ENCODE results near the gene ATP8A2.

ATP8A2 gene

GRCh38 chr13:25738342-25739196 lies 366.8 kb downstream of the ATP8A2 start:
- DNase-seq = no peak

DNA sequence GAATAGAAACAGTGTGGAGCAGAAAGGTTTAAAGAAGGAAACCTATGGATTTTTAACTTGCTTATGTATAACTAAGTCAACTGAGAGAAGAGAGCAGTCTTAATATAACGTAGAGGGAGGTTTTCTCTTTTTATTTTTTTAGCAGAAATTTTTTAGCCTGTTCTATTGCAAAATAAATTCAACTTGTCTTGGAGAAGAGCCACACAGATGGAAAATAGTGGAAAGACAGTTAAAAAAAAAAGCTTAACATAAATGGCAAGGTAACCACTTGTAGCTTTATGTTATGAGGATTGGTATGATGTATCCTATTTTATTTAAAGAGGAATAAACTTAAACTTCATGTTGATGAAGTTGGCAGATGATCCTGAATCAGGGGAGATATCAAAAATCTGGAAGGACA lies 367.6 kb downstream of the ATP8A2 start:
- DNase-seq = no peak

DNA sequence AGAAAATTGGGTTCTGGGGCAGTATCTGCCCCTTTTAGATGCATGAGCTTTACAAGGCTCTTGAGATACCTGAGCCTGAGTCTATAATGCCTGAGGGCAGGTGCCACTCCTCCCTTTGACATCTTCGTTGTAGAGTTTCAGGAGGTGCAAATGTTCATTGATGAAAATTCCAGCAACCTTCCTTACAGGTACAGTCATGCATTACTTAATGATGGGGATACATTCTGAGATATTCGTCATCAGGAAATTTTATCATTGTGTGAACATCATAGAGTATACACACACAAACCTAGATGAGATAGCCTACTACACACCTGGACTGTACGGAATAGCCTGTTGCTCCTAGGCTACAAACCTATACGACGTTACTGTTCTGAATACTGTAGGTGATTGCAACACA lies 370.0 kb downstream of the ATP8A2 start:
- no peak for DNase-seq

GRCh38 chr13:25742220-25742619 lies 370.4 kb downstream of the ATP8A2 start:
- no peak for DNase-seq

DNA sequence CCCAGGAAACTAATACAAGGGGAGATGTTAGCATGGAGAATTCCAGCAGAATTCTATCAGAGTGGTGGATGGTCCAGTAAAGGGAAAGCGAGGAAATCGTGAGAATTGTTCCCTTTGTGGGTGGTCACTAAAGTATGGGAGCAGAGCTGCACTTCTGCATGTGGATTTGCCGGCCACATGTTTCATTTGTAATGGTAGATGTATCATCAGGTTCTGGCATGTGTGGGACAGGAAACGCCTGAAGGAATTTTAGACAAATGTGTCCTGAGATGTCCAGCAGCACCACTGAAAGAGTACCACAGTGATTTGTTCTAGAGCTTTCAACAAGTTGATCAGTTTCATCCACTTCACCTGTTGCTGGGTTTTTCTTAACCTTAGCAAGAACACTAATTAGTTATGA lies 371.6 kb downstream of the ATP8A2 start:
- no peak for DNase-seq

- no peak for DNase-seq
These were observed 372.4 kb downstream of the ATP8A2 start for GRCh38 chr13:25744178-25744577.

GRCh38 chr13:25746131-25746530 lies 374.4 kb downstream of the ATP8A2 start:
- no peak for DNase-seq

DNA sequence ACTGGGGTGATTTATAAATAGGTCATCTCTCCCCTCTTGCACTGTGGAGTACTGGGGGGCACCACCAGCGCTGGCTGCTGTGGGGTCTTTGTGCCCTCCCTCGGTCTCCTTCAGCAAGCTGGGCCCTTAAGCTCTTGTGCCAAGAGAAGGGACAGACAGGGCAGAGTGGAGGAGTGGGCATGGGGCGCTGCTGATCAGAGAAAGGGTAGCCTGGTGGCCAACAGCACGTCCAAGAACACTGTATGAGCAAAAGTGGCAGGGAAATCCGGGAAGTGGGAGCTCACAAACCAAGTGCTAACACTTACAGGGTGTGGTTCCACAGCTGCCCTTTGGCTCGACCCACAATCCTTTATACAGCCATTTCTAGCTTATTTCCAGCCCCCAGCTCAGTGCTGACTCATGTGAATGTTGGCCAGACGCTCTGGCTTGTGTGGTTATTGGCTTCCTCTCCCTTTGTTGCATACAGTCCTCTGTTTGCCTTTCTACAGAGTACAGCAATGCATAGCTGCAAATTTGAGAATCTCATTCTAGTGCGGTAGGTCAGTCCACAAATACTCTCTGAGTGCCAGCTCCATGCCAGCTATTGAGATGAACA lies 381.3 kb downstream of the ATP8A2 start:
- DNase-seq = no peak

DNA sequence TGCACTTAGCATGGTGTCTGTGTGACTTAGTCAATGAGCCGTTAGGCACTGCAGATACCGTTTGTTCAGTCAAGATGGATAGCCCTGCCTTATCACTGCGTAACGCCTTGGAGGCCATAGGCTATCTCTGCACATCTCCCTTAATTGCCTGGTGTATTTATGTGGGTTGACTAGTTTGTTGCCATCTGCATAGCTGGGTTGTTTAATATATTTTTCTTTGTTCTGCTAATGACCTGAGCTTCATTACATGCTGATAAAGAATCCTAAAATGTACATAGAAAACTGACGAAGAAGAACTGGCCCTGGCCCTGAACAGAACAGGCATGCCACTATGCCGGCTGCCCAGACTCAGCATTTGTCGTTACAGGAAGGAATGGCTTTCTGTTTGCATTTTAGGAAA lies 382.2 kb downstream of the ATP8A2 start:
- no peak for DNase-seq

- no peak for DNase-seq
These were observed 384.5 kb downstream of the ATP8A2 start for GRCh38 chr13:25756251-25756650.

DNA sequence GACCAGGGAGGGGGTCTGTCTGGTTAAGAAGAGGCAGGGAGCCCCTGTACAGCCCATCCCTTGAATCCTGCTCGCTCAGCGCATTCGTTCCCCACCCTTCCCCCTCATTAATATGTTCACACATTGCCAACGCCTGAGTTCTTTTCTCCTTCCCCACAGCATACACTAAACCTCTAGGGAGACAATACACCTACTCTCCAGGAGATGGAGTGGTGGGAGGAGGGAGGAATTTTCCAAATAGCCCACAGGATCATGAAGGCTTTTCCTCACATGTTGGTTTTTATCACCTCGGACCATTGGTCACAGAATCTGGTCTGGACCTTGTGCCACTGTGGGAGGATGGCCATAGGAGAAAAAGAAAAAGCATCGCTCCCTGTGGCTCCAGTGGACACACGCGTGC lies 385.1 kb downstream of the ATP8A2 start:
- DNase-seq = no peak

DNA sequence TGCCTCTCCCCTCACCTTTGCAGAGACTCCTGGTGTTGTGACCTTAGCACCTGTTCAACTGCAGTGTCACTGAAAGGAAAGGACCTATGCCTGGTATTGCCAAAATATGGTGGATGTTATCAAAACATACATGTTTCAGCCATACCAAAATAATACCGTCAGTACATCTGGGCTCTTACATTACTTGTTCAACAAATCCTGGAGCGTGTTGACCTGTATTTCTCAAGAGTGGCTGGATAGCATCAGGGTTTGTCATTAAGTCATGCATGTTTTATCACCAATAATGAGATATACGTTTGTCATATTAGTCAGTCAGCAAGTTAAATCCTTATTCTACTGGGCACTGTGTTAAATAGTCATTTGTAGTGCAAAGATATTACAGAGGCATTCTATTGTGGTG lies 389.3 kb downstream of the ATP8A2 start:
- no peak for DNase-seq

DNA sequence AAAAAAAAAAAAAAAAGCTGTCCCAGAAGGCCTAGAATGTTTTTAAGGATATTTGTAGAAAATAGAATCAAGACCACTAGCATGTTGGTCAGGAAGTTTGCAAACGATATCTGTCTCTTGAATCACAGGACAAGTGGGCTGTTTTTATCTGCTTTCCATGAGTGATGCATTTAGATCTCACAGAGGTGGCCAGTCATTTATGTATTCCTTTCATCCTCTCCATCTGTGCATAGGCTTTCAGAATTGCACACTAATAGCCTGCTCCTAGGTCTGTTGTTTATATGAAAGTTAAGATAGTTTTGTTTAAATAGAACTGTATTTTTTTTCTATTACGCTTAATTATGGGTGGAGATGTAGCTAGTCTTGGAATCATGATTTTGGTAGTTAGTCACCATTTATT lies 390.5 kb downstream of the ATP8A2 start:
- no peak for DNase-seq

GRCh38 chr13:25762795-25763377 lies 391.1 kb downstream of the ATP8A2 start:
- no peak for DNase-seq

DNA sequence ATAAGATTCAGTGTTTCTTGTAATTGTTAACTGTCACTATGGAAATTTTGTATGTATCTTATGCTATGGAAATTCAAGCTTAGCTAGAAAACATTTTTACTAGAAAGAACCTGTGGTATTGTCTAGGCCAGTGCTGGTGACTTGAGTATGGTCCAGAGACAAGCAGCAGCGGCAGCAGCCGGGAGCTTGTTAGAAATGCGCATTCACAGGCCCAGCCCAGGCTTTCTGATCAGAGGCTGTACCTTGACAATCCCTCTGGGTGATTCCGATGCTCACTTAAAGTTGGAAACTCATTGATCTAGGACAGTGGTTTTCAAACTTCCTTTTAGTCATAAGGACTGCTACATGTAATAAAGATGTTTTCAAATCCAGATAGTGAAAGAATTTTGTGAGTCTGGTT lies 392.6 kb downstream of the ATP8A2 start:
- no peak for DNase-seq

- no peak for DNase-seq
These were observed 393.5 kb downstream of the ATP8A2 start for GRCh38 chr13:25765266-25765665.

DNA sequence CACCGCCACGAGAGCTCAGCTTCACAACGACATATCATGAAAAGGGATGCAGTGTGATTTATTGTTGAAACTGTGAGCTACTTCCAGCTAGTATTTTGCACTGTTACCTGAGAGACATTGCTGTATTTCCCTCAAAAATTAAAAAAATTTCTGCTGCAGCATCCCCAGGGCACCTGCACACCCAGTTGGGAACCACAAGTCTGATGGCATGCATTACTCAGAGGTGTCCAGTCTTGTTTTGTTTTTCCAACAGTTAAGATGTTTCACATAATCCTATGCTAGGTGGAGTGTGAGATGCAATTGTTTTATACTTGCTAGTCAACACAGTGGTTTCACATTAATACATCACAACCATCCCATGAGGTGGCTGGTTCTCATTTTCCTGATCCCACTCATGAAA lies 394.8 kb downstream of the ATP8A2 start:
- DNase-seq = no peak

DNA sequence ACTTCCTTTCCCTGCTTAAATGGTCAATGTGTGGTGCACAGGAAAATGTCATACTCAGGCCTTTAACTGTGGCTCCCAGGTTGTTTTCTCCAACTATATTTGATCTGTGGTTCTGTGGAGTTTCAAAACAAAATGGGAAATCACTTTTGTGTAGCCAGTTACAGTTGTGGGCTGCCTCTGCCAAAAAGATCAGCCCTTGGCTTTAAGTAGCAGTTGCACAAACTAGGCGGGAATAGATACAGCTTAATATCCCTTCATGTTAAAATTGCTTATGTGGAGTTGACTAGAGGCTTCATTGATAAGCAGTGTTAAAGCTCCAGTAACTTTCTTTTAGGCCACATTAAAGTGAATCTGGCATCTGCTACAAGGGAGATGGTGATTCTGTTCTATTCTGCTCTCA lies 395.2 kb downstream of the ATP8A2 start:
- DNase-seq = no peak

DNA sequence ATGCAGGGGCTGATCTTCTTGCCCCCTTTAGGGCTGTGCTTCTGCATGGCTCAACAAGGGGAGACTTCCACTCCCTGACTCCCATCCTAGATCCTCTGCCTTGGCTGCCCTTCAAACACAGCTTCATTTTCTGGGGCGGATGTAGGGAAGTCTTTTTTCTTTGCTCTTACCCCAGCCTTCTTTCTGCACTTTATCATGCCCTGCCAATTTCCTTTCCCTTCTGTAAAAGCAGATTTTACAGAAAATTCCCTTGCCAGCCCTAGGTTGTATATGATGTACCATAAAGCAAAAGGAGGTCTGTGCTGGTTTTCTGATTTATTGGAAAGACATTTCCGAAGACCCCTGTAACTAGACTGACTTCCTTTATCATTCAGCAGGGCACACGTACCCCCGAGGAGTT lies 396.6 kb downstream of the ATP8A2 start:
- DNase-seq = no peak

DNA sequence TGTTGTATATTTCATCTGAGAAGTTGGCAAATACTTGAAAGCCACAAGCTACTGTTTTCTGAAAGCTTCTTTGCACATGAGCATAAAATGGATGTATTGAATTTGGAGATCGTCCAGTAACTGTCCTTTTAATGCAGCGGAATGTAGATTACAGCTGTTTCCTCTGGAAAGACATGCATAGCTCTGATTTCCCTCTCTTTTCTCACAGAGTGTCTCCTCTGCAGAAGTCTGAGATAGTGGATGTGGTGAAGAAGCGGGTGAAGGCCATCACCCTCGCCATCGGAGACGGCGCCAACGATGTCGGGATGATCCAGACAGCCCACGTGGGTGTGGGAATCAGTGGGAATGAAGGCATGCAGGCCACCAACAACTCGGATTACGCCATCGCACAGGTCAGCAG lies 397.1 kb downstream of the ATP8A2 start:
- DNase-seq = no peak

DNA sequence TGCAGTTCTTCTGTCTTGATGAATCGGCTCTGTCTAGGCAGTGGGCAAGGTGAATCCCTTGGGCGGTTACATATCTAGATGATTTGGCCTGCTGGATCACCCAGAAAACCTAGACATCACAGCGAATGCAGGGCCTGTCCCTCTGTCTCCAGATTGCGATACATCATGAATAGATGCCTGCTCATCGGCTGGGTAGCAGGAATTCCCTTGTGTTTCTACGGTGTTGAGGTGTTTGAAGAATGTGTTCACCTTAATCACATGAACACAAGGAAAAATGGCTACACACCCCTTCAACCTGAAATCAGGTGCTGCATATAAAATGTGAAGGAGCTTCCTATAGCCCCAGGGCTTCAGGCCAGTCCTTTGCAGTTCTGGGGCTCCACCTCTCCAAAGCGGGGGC lies 398.8 kb downstream of the ATP8A2 start:
- DNase-seq = no peak

DNA sequence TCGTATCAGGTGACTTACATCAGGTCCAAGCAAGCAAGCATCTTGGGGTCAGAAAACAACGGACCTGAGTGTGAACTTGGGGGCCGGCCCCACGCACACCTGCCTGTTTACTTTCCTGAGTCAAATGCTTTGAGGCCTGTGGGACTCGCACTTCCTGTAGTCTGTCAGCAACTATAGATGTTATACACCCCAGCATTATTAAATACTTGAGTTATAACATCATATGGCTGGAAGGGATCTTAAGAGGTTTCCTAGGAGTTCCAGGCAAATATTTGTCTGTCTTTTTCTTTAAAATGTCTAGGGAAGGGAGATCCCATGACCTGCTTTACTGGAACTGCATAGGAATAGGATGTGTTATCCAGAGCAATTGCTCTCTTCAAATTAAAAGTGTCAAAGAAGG lies 399.4 kb downstream of the ATP8A2 start:
- DNase-seq = no peak

- no peak for DNase-seq
These were observed 400.1 kb downstream of the ATP8A2 start for GRCh38 chr13:25771641-25772478.

Data from activated naive CD4-positive, alpha-beta T cell treated with anti-CD3 and anti-CD28 coated beads, Interleukin-2, amount 50 U/mL, for 16 hours (primary cell).